GM12872 (cell line): ENCODE data around the gene YARS1.

ENCODE experiments used
- TF ChIP-seq, protein P1 (sequence below): IDR thresholded peaks from 3 replicates; pipeline ENCODE4 v1.5.1; 2011; ENCODE audit warnings: low read depth, mild to moderate bottlenecking, low read length, moderate library complexity; ENCODE audit not compliant: insufficient read depth

Gene YARS1

DNA sequence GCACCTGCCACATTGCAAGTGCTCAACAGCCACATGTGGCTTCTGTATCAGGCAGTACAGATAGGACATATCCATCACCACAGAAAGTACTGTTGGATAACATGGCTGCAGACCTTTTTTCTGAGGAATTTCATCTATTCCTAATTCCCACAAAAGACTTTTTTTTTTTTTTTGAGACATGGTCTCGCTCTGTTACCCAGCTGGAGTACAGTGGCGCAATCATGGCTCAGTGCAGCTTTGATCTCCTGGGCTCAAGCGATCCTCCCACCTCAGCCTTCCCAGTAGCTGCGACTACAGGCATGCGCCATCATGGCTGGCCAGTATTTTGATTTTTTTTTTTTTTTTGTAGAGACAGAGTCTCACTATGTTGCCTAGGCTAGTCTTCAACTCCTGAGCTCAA lies 33.3 kb downstream of the YARS1 start:
- TF ChIP-seq, protein P1, sequence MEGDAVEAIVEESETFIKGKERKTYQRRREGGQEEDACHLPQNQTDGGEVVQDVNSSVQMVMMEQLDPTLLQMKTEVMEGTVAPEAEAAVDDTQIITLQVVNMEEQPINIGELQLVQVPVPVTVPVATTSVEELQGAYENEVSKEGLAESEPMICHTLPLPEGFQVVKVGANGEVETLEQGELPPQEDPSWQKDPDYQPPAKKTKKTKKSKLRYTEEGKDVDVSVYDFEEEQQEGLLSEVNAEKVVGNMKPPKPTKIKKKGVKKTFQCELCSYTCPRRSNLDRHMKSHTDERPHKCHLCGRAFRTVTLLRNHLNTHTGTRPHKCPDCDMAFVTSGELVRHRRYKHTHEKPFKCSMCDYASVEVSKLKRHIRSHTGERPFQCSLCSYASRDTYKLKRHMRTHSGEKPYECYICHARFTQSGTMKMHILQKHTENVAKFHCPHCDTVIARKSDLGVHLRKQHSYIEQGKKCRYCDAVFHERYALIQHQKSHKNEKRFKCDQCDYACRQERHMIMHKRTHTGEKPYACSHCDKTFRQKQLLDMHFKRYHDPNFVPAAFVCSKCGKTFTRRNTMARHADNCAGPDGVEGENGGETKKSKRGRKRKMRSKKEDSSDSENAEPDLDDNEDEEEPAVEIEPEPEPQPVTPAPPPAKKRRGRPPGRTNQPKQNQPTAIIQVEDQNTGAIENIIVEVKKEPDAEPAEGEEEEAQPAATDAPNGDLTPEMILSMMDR, result no peak

DNA sequence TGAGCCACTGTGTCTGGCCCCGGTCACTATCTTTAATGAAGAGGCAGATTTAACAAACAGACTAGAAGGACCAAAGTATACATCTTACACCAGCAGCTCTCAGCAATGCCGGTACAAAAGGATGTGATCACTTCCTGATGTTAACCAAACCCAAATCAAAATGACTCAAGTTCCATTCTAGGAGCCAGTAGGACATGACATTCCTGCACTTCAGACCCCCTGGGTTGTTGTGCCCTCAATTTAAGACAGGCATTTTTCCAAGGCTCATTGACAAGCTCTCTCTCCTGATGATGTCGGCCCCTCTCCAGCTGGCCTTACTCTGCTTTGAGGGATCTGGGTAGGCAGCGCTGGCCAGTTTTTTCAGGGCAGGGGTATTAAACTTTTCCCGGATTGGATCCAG lies 35.1 kb downstream of the YARS1 start:
- TF ChIP-seq, protein P1, result no peak

DNA sequence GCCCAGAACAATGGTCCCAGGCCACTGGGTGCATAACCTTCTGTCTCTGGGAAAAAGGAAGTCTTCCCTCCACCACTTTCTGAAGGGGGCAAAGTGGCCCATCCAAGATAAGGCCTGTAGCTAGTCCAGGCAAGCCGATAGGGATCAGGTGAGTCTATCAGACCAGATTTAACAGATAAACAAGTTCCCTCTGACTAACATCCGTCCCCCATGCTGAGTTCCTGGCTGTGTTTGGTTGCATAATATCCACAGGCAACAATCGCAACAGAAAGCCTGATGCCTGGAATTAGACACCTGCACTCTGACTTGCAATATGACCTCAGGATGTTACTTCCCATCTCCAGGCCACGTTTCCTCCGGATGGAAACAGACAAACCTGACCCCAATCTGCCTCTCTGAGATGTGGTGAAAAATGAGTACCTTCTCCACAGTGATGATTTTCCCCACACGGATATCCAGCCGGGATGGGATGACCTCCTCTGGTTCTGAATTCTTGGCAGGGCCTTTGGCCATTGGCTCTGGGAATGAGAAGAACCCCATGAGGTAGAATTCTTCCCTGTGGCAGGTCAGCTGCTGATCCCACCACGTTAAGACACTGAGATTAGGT lies 36.4 kb downstream of the YARS1 start:
- TF ChIP-seq, protein P1, result no peak

DNA sequence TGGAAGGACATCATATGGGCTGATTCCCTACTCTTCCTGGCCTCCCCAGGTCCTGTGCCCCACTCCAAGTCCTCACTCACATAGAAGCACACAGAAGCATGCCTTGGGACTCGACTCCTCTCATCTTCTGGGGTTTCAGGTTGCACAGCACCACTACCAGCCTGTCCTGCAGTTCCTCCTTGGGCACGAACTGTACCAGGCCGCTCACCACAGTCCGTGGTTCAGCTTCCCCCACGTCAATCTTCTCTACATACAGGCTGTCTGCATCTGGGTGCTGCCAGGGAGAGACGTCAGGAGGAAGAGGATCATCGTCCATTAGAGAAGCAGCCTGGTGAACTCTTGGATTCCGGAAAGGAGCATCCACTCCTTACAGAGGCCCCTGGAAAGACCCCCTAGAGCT lies 37.2 kb downstream of the YARS1 start:
- TF ChIP-seq, protein P1, result no peak

DNA sequence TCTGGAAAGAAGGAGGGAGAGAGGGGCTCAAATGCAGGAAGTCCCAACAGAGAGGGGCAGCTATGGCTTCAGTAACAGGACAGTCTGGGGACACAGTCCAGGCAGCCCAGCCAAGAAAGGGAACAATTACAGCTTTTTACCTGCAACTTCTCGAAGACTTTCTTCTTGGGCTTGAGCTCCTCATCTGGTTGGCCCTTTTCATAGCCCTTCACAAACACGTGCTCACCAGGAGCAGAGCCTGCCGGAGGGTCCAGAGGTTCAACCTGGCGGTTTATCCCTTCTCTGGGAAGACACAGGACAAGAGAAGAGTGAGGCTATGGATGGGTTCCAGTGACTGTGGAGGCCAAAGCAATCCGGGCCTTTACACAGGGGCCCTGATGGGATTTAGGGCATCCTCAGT lies 37.9 kb downstream of the YARS1 start:
- TF ChIP-seq, protein P1, result no peak

DNA sequence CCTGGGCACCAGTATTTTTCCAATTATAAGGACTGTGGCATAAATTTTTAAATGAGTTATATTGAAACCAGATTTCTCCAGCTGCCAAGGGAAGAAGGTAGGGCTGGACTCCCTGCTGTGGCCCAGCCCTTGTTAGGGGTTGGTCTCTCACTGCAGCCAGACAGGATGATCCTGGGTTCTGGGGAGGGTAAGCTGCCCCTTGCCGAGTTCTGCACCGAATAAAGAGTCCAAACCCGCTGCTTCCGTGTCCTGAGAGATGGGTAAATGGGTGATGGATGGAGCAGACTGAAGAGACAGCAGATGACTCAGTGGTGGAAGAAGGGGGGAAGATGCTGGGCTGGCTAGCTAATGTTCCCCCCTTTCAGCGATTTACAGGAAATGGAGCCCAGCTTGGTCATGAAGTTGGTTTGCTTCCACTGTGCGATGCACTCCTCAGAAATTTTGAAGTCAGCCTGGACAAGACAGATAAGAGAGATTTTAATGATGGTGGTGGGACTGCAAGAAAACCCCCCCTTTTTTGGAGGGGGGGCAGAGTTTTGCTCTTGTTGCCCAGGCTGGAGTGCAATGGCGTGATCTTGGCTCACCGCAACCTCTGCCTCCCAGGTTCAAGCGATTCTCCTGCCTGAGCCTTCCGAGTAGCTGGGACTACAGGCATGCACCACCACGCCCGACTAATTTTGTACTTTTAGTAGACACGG lies 41.4 kb downstream of the YARS1 start:
- TF ChIP-seq, protein P1, result no peak

DNA sequence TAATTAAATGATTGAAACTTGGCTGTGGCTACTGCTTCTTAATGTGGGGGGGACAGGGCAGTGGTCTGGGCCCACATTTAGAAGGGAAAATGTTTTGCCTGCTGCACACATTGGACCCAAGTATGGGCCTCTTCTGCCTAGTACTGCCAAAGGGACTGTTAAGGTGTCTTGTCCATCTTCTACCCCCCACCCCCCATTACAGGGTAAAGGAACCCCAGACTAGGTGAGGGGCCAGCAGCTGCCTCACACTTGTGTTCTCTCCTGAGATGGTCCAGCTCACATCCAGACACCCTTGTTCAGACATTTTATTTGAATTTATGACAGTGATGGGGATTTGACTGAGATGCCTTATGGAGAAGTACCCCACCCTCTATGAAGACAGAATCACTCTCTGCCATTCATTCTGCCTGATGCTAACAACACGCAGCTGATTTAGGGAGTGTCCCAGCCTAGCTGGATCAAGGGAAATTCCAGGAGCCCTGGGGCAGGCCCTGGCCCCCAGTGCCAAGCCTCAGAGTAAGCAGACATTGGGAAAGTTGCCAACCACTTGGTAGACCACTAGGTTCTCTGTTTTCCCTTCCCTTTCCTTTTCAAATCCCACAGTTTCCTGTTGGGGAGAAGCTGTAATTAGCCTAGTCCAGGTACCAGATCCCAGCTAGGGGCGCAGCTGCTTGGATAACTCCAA lies 42.1 kb downstream of the YARS1 start:
- TF ChIP-seq, protein P1, result no peak
